OCI-LY3 (cell line): ENCODE results near the gene KRTAP10-4.

Experiments
- H2AFZ ChIP-seq: fragments of 200-600, 300-600 bp; shearing (Covaris generic); 2 replicates; pipeline ENCODE4 v1.6.0; 2014; ENCODE audit warnings: antibody characterized with exemption, low read depth, low read length
- H3K27ac ChIP-seq: fragments of 200-600, 300-600 bp; sonication (generic); 2 replicates; pipeline ENCODE4 v1.5.1; 2014; ENCODE audit warnings: mild to moderate bottlenecking, low read length, moderate library complexity, mixed read lengths
- H3K27me3 ChIP-seq: fragments of 200-600, 300-600 bp; sonication (generic); 2 replicates; pipeline ENCODE4 v1.6.1; 2014; ENCODE audit warnings: low read depth, low read length, mixed read lengths
- H3K36me3 ChIP-seq: fragments of 200-600, 300-600 bp; sonication (generic); replicated peaks from 2 replicates; pipeline ENCODE3; 2014; ENCODE audit warnings: low read depth, low read length, mixed read lengths
- H3K4me1 ChIP-seq: fragments of 300-600, 200-600 bp; sonication (generic); 2 replicates; pipeline ENCODE4 v1.6.1; 2014; ENCODE audit warnings: low read length, mixed read lengths
- H3K4me2 ChIP-seq: fragments of 200-600, 300-600 bp; sonication (generic); 2 replicates; pipeline ENCODE4 v1.6.1; 2014; ENCODE audit warnings: low read length, mixed read lengths
- H3K4me3 ChIP-seq: fragments of 300-600, 200-600 bp; sonication (generic); 2 replicates; pipeline ENCODE4 v1.5.1; 2014; ENCODE audit warnings: antibody characterized with exemption, mild to moderate bottlenecking, low read length, moderate library complexity
- H3K79me2 ChIP-seq: fragments of 300-600, 200-600 bp; shearing (Covaris generic); 2 replicates; pipeline ENCODE4 v1.6.1; 2014; ENCODE audit warnings: mild to moderate bottlenecking, low read length, mixed read lengths
- H3K9ac ChIP-seq: fragments of 300-600, 200-600 bp; shearing (Covaris generic); 2 replicates; pipeline ENCODE4 v1.6.0; 2014; ENCODE audit warnings: mild to moderate bottlenecking, low read length, moderate library complexity
- H3K9me3 ChIP-seq: fragments of 200-600, 300-600 bp; shearing (Covaris generic); 2 replicates; pipeline ENCODE4 v1.6.1; 2014; ENCODE audit warnings: low read length, mixed read lengths; ENCODE audit not compliant: insufficient read depth
- H4K20me1 ChIP-seq: fragments of 200-600, 300-600 bp; sonication (generic); 2 replicates; pipeline ENCODE4 v1.6.1; 2016; ENCODE audit warnings: low read length, mixed read lengths; ENCODE audit not compliant: insufficient read depth
- CTCF ChIP-seq: fragments of 200-600, 300-600 bp; sonication (generic); IDR thresholded peaks from 2 replicates; pipeline ENCODE4 v1.5.1; 2014; ENCODE audit warnings: antibody characterized with exemption, low read length, low read depth
- EZH2phosphoT487 ChIP-seq: fragments of 200-600 bp; shearing (Covaris generic); IDR thresholded peaks from 2 replicates; pipeline ENCODE4 v1.6.1; 2018; ENCODE audit warnings: antibody characterized with exemption, mixed run types, low read depth

The KRTAP10-4 gene

GRCh38 chr21:44612029-44612486 lies 38.5 kb downstream of the KRTAP10-4 start, which contains the start of gene KRTAP10-8:
Gene KRTAP10-8, plus strand, starts transcription at chr21:44612079. Its CDS starts 22 bp downstream, at chr21:44612101.
- Histone ChIP-seq H2AFZ (no peak within 1 kb of the TSS), H3K36me3 (no peaks in the 10 kb centered on the region), H3K4me2 (no peak within 1 kb of the TSS), H3K27me3 (no peaks in the 10 kb centered on the region), H3K4me1 (no peaks in the 10 kb centered on the region), H3K9me3 (no peaks in the 10 kb centered on the region), H3K4me3 (no peak within 1 kb of the TSS), H3K27ac (no peak within 1 kb of the TSS), H4K20me1 (no peaks in the 10 kb centered on the region), H3K9ac (no peak within 1 kb of the TSS), H3K79me2 (no peaks in the 10 kb centered on the region)
- no peak for TF ChIP-seq CTCF
- TF ChIP-seq EZH2phosphoT487 = no peak

DNA sequence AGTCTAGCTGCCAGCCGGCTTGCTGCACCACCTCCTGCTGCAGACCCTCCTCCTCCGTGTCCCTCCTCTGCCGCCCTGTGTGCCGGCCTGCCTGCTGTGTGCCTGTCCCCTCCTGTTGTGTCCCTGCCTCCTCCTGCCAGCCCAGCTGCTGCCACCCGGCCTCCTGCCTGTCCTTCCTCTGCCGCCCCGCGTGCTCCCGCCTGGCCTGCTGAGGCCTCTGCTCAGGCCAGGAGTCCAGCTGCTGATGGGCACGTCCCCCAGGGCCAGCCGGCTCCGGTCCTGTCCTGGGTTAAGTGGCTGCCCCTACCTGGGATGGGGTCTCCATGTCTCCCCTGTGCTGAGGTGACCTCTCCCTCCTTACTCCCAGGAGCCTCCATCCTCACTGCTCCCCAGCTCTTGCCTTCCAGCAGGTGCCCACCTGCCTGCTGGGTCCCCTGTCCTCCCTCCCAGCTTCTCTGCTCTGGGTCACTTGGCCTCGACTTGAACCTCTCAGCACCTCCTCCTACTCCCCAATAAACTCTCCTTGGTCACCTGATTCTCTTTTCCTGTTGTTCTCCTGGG lies 39.2 kb downstream of the KRTAP10-4 start:
- no peak overlapping the region for H3K27ac ChIP-seq
- TF ChIP-seq CTCF = no peak
- no peak for TF ChIP-seq EZH2phosphoT487
- H3K4me2 ChIP-seq = no peak overlapping the region
- no peaks in the 10 kb centered on the region for H3K79me2 ChIP-seq
- no peak overlapping the region for H3K4me3 ChIP-seq
- no peaks in the 10 kb centered on the region for H3K9me3 ChIP-seq
- no peaks in the 10 kb centered on the region for H4K20me1 ChIP-seq
- no peak overlapping the region for H3K9ac ChIP-seq
- no peaks in the 10 kb centered on the region for H3K4me1 ChIP-seq
- no peak overlapping the region for H2AFZ ChIP-seq
- no peaks in the 10 kb centered on the region for H3K36me3 ChIP-seq
- H3K27me3 ChIP-seq = no peaks in the 10 kb centered on the region

DNA sequence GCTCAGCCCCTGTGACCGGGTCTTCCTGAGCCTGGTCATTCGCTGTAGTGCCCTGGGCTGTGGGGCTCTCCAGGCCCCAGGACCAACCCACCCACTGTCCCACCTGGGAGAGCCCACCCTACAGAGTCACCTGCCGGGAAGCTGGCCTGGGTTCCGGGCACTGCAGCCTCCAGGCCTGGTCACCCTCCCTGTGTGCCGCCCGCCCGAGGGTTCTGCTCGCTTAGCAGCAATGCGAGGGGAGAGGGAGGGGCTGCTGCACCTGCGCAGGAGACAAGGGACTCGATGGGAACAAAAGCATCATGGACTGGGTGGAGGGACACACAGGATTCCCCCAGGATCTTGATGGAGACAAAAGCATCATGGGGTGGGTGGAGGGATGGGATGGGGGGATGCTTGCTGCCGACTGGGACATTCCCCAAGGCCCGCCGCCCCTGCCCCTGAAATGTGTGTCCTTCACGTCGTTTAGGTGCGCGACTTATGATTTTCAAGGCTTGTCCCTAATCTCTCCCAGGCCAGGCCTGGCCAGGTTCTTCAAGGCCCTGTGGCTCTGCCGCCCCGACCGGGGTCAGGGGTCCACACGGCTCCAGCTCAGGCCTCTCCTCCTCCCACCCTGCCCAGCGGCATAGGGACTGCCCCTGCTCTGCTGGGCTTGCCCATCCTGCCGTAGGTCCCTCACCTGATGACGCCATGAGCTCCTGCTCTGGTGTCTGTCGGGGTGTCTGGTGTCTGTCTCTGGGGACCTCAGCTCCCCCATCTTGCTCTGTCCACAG lies 40.0 kb downstream of the KRTAP10-4 start:
- H3K36me3 ChIP-seq = no peaks in the 10 kb centered on the region
- H3K27ac ChIP-seq = no peak overlapping the region
- no peaks in the 10 kb centered on the region for H3K79me2 ChIP-seq
- no peaks in the 10 kb centered on the region for H3K4me1 ChIP-seq
- no peaks in the 10 kb centered on the region for H3K27me3 ChIP-seq
- no peaks in the 10 kb centered on the region for H3K9me3 ChIP-seq
- TF ChIP-seq EZH2phosphoT487 (no peak), CTCF (no peak)
- no peak overlapping the region for H3K4me3 ChIP-seq
- no peak overlapping the region for H2AFZ ChIP-seq
- no peak overlapping the region for H3K4me2 ChIP-seq
- no peaks in the 10 kb centered on the region for H4K20me1 ChIP-seq
- H3K9ac ChIP-seq = no peak overlapping the region

- Histone ChIP-seq H3K9me3 (no peaks in the 10 kb centered on the region), H4K20me1 (no peaks in the 10 kb centered on the region), H3K4me2 (no peak overlapping the region), H3K9ac (no peak overlapping the region), H3K27ac (no peak overlapping the region), H3K27me3 (no peaks in the 10 kb centered on the region), H3K4me1 (no peaks in the 10 kb centered on the region), H3K36me3 (no peaks in the 10 kb centered on the region), H3K4me3 (no peak overlapping the region), H2AFZ (no peak overlapping the region), H3K79me2 (no peaks in the 10 kb centered on the region)
- TF ChIP-seq EZH2phosphoT487 (no peak), CTCF (no peak)
Measured at GRCh38 chr21:44614161-44614631, 40.7 kb downstream of the KRTAP10-4 start.
